Kidney (tissue), 14 donors: ENCODE results near the gene KCNB1. TPM values are rescaled to one million over a fixed set of nuclear protein-coding genes. Genes with fewer than 3 reads are reported as not detected.

Experiments used
- DNase-seq, 5 donors: peaks; one replicate each; pipeline ENCODE4 v3.0.0-alpha.2; 2013 to 2020
- FAIRE-seq: peaks from 2 replicates; lab custom pipeline; 2012; peaks lifted over from hg19 to GRCh38; lab: Jason Lieb, UNC
- H3K27ac ChIP-seq, 2 donors: one replicate each; pipeline ENCODE4 v1.7.0; 2013; ENCODE audit warnings: low read depth in 2 of 2, low read length in 2 of 2, inconsistent platforms in 1 of 2
- H3K27me3 ChIP-seq: one replicate; pipeline ENCODE4 v1.7.1; 2013; ENCODE audit warnings: low read length, inconsistent platforms; ENCODE audit not compliant: control insufficient read depth, insufficient read depth
- H3K36me3 ChIP-seq, 3 donors: one replicate each; pipeline versions ENCODE4 v1.7.0 to v1.7.1; 2013; ENCODE audit warnings: low read length in 3 of 3, control low read depth in 1 of 3, inconsistent platforms in 1 of 3; ENCODE audit not compliant: insufficient read depth in 3 of 3, control insufficient read depth in 2 of 3
- H3K4me1 ChIP-seq, 3 donors: one replicate each; pipeline versions ENCODE4 v1.7.0 to v1.7.1; 2013; ENCODE audit warnings: low read length in 3 of 3, inconsistent platforms in 1 of 3, low read depth in 1 of 3; ENCODE audit not compliant: control insufficient read depth in 2 of 3, insufficient read depth in 2 of 3
- H3K4me3 ChIP-seq, 3 donors: one replicate each; pipeline versions ENCODE4 v1.7.0 to v1.8.1; 2013; ENCODE audit warnings: low read length in 3 of 3, control low read depth in 1 of 3, inconsistent platforms in 1 of 3
- H3K9ac ChIP-seq, 3 donors: one replicate each; pipeline versions ENCODE4 v1.7.0 to v1.7.1; 2013; ENCODE audit warnings: low read length in 3 of 3, control low read depth in 1 of 3, inconsistent platforms in 1 of 3
- H3K9me3 ChIP-seq, 3 donors: one replicate each; pipeline versions ENCODE4 v1.7.0 to v1.7.1; 2013; ENCODE audit warnings: low read length in 3 of 3, control low read depth in 1 of 3, inconsistent platforms in 1 of 3; ENCODE audit not compliant: control insufficient read depth in 2 of 3, insufficient read depth in 1 of 3
- intact Hi-C: fragments of 100-400 bp; cut with DNase I; formaldehyde crosslinking; loops from one replicate; pipeline ENCODE4 v1.11.1; 2022
- polyA plus RNA-seq: library from polyadenylated mRNA; stranded (reverse); fragments of 350-450 nt; fragmentation: Illumina TruSeq; extraction: RNeasy Lipid Tissue Mini Kit (QIAGEN cat#74804); gene quantifications from one replicate; pipeline ENCODE4 v1.2.3, GENCODE V29; 2014; ENCODE audit warnings: low read depth, low replicate concordance; ENCODE audit not compliant: insufficient read depth
- total RNA-seq: library from RNA; stranded (reverse); fragmentation: NEBNext Ultra II Directional; extraction: Animal tissue kit (Norgen Biotek cat#: 25700); gene quantifications from one replicate; pipeline ENCODE4 v1.2.1, GENCODE V29; 2021
- TF ChIP-seq, protein P1 (sequence below): IDR thresholded peaks from 3 replicates; pipeline ENCODE4 v1.5.1; 2012; ENCODE audit warnings: mild to moderate bottlenecking, moderate library complexity, borderline replicate concordance; ENCODE audit not compliant: insufficient read depth; ENCODE audit errors: extremely low read depth
- donor health status: control.
- donor health status: control.
- donor health status: control.
- donor health status: control.
- donor health status: control.
- donor health status: DM: yes; HTN: yes; CAD: no.
- donor health status: Normal renal cell carcinoma (clear cell type).

KCNB1 gene
- total and polyA plus RNA-seq, 2 donors from 2014 or later = 0.26 to 1.2 TPM

DNA sequence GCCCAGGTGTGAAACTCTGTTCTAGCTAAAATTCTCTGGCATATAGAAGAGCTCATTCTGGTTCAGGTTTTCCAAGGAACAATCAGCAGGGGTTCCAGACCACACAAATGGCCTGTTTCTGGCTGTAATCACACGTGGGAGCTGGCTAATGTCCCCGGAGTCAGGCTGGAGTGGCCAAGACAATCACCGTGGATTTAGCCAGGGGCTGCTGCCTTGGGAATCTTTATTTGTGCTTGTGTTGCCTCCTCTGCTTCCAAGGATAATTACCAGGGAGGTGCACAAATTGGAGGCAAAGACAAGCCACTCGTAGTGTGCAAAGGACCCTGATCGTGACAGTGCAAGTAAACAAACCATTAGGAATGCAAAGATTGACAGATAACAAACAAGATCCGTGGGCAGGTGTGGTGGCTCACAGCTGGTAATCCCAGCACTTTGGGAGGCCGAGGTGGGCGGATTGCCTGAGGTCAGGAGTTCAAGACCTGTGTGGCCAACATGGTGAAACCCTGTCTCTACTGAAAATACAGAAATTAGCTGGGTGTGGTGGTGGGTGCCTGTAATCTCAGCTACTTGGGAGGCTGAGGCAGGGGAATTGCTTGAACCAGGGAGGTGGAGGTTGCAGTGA lies 77.3 kb downstream of the KCNB1 start:
- Histone ChIP-seq H3K4me1 (peaks cover 0 to 5% (median 0%) of the 10 kb centered on the region in 3 donors), H3K27me3 (no peaks in the 10 kb centered on the region), H3K4me3 (no peak overlapping the region), H3K27ac (no peak overlapping the region), H3K36me3 (no peaks in the 10 kb centered on the region), H3K9me3 (no peaks in the 10 kb centered on the region), H3K9ac (no peak overlapping the region)
- DNase-seq = no peak
- intact Hi-C loops = no loop called here
- no peak for FAIRE-seq
- TF ChIP-seq, protein P1, sequence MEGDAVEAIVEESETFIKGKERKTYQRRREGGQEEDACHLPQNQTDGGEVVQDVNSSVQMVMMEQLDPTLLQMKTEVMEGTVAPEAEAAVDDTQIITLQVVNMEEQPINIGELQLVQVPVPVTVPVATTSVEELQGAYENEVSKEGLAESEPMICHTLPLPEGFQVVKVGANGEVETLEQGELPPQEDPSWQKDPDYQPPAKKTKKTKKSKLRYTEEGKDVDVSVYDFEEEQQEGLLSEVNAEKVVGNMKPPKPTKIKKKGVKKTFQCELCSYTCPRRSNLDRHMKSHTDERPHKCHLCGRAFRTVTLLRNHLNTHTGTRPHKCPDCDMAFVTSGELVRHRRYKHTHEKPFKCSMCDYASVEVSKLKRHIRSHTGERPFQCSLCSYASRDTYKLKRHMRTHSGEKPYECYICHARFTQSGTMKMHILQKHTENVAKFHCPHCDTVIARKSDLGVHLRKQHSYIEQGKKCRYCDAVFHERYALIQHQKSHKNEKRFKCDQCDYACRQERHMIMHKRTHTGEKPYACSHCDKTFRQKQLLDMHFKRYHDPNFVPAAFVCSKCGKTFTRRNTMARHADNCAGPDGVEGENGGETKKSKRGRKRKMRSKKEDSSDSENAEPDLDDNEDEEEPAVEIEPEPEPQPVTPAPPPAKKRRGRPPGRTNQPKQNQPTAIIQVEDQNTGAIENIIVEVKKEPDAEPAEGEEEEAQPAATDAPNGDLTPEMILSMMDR = no peak

DNA sequence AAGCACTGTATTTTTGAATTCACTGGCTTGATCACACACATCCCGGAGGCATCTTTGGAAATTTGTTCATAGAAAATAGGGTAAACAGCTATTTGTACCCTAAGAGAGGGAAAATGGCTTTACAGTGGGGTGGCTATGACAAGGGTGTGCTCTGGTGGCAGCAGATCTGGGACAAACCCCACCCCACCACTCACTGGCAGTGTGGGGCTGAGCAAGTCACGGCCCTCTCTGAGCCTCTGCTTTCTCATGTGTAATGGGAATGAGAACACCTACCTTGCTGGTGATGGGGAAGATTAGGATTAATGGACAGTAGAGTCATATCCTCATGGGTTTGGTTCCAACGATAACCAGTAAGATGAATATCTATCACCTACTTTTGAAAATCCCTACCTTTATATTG lies 78.0 kb downstream of the KCNB1 start:
- FAIRE-seq (no peak), DNase-seq (no peak)
- Histone ChIP-seq H3K36me3 (no peaks in the 10 kb centered on the region), H3K9me3 (no peaks in the 10 kb centered on the region), H3K9ac (no peak overlapping the region), H3K4me3 (no peak overlapping the region), H3K27ac (no peak overlapping the region), H3K4me1 (peaks cover 0 to 5% (median 0%) of the 10 kb centered on the region in 3 donors), H3K27me3 (no peaks in the 10 kb centered on the region)
- TF ChIP-seq, protein P1 = no peak
- intact Hi-C loops = no loop called here

DNA sequence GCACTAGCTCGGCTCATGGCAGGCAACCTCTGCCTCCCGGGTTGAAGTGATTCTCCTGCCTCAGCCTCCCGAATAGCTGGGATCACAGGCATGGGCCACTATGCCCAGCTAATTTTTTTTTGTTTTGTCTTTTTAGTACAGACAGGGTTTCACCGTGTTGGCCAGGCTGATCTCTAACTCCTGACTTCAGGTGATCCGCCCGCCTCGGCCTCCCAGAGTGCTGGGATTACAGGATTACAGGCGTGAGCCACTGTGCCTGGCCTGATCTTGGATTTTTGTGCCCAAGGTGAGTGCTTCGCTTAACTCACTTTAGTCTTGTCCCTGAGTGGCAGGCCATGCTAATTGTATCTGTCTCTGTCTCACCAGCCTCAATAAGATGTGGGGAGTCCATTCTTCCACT lies 78.6 kb downstream of the KCNB1 start:
- no peak overlapping the region for H3K27ac ChIP-seq
- H3K27me3 ChIP-seq = no peaks in the 10 kb centered on the region
- FAIRE-seq (no peak), DNase-seq (no peak)
- no peaks in the 10 kb centered on the region for H3K9me3 ChIP-seq
- intact Hi-C loops = no loop called here
- peaks cover 0 to 5% (median 0%) of the 10 kb centered on the region in 3 donors for H3K4me1 ChIP-seq
- H3K36me3 ChIP-seq = no peaks in the 10 kb centered on the region
- TF ChIP-seq, protein P1 = no peak
- no peak overlapping the region for H3K4me3 ChIP-seq
- no peak overlapping the region for H3K9ac ChIP-seq

DNA sequence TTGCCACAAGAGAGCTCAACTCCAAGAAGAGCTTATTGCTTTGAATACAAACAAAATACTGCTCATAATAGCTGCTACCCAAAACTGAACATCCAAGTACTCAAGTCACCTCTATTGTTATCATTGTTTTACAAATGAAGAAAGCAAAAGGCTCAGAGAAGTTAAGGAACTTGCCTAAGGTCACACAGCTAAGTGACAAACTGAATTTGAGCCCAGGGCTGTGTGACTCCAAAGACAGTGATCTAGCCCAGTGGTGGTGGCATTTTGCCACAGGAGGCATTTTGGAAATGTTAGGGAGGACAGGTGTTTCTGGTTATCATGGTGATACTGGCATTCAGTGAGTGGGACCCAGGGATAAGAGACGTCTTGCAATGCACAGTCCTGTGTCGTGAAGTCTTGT lies 79.5 kb downstream of the KCNB1 start:
- TF ChIP-seq, protein P1 = no peak
- intact Hi-C loops = no loop called here
- no peak for FAIRE-seq
- Histone ChIP-seq H3K9me3 (no peaks in the 10 kb centered on the region), H3K27me3 (no peaks in the 10 kb centered on the region), H3K4me3 (no peak overlapping the region), H3K4me1 (peaks cover 0 to 5% (median 0%) of the 10 kb centered on the region in 3 donors), H3K9ac (no peak overlapping the region), H3K27ac (no peak overlapping the region), H3K36me3 (no peaks in the 10 kb centered on the region)
- no peak for DNase-seq
